HG03097 (cell line): Measurements from ENCODE around the gene AMY2B.
"Not testable (repeated sequence)": the region's sequence is repeated elsewhere in the genome, so short reads cannot be mapped to it uniquely, and the experiment has no call there.

ENCODE experiments used
- ATAC-seq: cut with Tn5 transposase; IDR thresholded peaks from one replicate; pipeline ENCODE4 v1.9.1; 2021; ENCODE audit not compliant: unreplicated experiment, low FRiP score

AMY2B gene

DNA sequence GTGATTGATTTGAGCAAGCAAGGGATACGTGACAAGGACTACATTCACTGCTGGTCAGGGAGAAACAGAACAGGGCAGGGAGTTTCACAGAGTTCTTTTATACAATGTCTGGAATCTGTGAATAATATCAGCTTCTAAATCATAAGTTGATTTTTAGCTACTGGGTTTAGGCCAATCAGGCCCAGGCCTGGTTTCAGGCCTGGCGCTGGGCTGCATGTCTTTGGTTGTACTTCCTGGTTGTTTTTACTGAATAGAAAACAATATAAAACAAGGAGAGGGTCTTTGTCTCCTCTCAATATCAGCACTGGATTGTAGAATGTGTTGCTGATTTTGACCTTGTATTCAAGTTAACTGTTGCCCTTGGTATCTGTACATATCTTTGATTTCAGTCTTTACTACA is 45.0 kb downstream of the AMY2B start:
- ATAC-seq = no peak

DNA sequence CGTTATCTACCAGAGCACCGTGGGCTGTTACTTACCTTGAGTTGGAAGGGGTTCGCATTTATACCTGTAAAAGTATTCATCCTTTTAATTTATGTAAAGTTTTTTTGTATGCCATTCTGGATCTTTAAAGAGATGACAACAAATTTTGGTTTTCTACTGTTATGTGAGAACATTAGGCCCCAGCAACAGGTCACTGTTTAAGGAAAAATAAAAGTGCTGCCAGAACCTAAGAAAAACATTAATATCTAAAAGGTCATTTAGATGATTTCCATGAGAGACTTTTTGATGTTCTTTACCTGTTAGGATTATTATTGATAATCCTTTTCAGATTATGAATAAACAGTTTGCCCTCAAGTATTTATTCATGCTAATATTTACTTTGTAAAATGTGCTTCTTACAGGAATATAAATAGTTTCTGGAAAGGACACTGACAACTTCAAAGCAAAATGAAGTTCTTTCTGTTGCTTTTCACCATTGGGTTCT is 45.6 kb downstream of the AMY2B start, which contains the start of gene AMY2A:
AMY2A (plus strand) TSS at position 434 of the 484 bp plus-strand sequence; CDS start at position 448, 14 bp downstream.
- not testable (repeated sequence) for ATAC-seq

DNA sequence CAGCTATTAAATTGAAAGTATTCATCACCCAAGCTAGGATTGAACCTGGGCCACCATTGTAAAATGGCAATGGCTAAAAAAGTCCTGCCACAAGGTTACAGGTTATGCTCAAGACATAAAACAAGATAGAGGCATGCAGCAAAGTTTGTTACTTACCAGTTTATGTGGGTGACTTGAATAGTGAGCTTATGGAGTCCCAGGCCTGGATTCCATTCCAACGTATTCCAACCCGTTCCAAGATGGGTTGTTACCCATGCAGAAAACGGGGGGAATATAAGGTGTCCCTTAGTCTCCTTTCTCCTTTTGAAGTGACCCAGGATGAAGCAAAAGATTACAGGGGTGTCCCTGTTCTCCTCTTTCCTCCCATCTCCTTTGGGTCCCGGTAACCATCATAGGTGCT is 56.0 kb downstream of the AMY2B start:
- not testable (repeated sequence) for ATAC-seq
